Measurements from ENCODE around the gene PRR5L. TPM values are rescaled to one million over a fixed set of nuclear protein-coding genes. Genes with fewer than 3 reads are reported as not detected.
A peak's percentile ranks its signal among the peaks of the same experiment; 100 is the strongest.

The PRR5L gene
- total RNA-seq, 1 donor from 2014 or later: 6.7 TPM

GRCh38 chr11:36454551-36454940, 158.5 kb downstream of the PRR5L start:
- H3K4me3 Mint-ChIP-seq: no peak overlapping the region
- H3K36me3 Mint-ChIP-seq: no peaks in the 10 kb centered on the region
- H3K9me3 Mint-ChIP-seq: no peaks in the 10 kb centered on the region
- DNase-seq (ENCODE audit: low spot score in 2 of 2, unreplicated experiment in 2 of 2): no peak
- peaks cover 39% of the 10 kb centered on the region for H3K4me1 Mint-ChIP-seq
- H3K27me3 Mint-ChIP-seq (ENCODE audit: low read depth): no peaks in the 10 kb centered on the region
- TF ChIP-seq CTCF (IDR thresholded peaks at IDR 0.05; ENCODE audit: unreplicated experiment): no peak
- no peak overlapping the region for H3K27ac Mint-ChIP-seq

- Mint-ChIP-seq H3K4me1 (peaks cover 34% of the 10 kb centered on the region), H3K9me3 (no peaks in the 10 kb centered on the region), H3K4me3 (no peak overlapping the region), H3K36me3 (no peaks in the 10 kb centered on the region), H3K27me3 (ENCODE audit: low read depth) (no peaks in the 10 kb centered on the region), H3K27ac (peak overlapping the region; percentile 94)
- TF ChIP-seq CTCF (IDR thresholded peaks at IDR 0.05; ENCODE audit: unreplicated experiment): no peak
- DNase-seq (ENCODE audit: low spot score in 2 of 2, unreplicated experiment in 2 of 2): no peak
Observed at GRCh38 chr11:36454941-36455631, 159.0 kb downstream of the PRR5L start.

DNA sequence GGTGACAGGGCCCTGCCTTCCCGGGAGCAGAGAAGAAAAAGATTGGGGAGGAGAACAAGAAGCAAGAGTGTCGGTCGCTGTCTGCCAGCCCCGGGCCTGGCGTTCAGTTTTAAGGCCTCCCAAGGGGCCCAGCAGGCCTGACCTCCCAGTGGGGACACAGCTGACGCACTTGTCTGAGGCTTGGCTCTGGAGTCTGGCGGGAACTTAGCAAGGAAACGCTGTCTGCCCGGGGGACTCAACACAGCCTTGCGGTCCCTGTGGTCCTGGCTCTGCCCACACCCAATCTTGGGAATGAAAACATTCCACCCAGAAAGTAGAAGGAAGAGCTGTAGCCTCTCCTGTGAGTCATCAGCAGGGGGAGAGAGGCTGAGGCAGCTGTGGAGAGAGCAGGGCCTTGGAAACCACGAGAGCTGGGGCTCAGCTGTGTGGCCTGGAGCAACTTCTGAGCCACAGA, 159.6 kb downstream of the PRR5L start:
- no peak overlapping the region for H3K4me3 Mint-ChIP-seq
- TF ChIP-seq CTCF (IDR thresholded peaks at IDR 0.05; ENCODE audit: unreplicated experiment): no peak
- no peaks in the 10 kb centered on the region for H3K27me3 Mint-ChIP-seq (ENCODE audit: low read depth)
- H3K27ac Mint-ChIP-seq: peak overlapping the region; percentile 94
- H3K4me1 Mint-ChIP-seq: peaks cover 28% of the 10 kb centered on the region
- no peak for DNase-seq (ENCODE audit: low spot score in 2 of 2, unreplicated experiment in 2 of 2)
- no peaks in the 10 kb centered on the region for H3K9me3 Mint-ChIP-seq
- no peaks in the 10 kb centered on the region for H3K36me3 Mint-ChIP-seq

DNA sequence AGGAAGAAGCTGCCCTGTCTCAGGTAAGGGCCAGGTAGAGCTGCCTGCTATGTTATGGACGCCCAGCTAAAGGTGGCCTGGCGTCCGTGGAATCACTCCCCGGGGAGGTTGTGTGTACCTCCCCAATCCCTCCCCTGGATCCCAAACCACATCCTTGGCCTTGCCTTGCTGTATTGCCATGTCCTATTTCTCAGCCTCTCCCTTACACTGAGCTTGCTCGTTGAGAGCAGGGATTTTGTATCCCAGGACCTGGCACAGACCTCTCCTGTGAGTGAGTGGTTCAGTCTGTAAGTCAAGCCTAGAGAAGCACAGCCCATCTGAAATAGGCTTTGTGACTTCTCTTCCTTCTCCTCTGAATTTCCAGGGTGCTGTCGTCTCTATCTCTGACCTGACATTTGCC, 160.1 kb downstream of the PRR5L start:
- no peak for DNase-seq (ENCODE audit: low spot score in 2 of 2, unreplicated experiment in 2 of 2)
- peak overlapping the region; percentile 94 for H3K27ac Mint-ChIP-seq
- no peaks in the 10 kb centered on the region for H3K9me3 Mint-ChIP-seq
- H3K4me3 Mint-ChIP-seq: no peak overlapping the region
- peaks cover 27% of the 10 kb centered on the region for H3K4me1 Mint-ChIP-seq
- no peak for TF ChIP-seq CTCF (IDR thresholded peaks at IDR 0.05; ENCODE audit: unreplicated experiment)
- no peaks in the 10 kb centered on the region for H3K27me3 Mint-ChIP-seq (ENCODE audit: low read depth)
- H3K36me3 Mint-ChIP-seq: no peaks in the 10 kb centered on the region

- Mint-ChIP-seq H3K4me3 (no peak overlapping the region), H3K9me3 (no peaks in the 10 kb centered on the region), H3K4me1 (peaks cover 15% of the 10 kb centered on the region), H3K27ac (no peak overlapping the region), H3K27me3 (ENCODE audit: low read depth) (no peaks in the 10 kb centered on the region), H3K36me3 (peaks cover 3% of the 10 kb centered on the region)
- DNase-seq (ENCODE audit: low spot score in 2 of 2, unreplicated experiment in 2 of 2): no peak
- no peak for TF ChIP-seq CTCF (IDR thresholded peaks at IDR 0.05; ENCODE audit: unreplicated experiment)
Observed at GRCh38 chr11:36458129-36458915, 162.2 kb downstream of the PRR5L start.

Measured in mesothelial cell of epicardium (in vitro differentiated cells).